HepG2 (cell line): ENCODE data around the gene SLC28A1. TPM values are rescaled to one million over a fixed set of nuclear protein-coding genes. Genes with fewer than 3 reads are reported as not detected.

Experiments
- ELF3 ChIP-seq: IDR thresholded peaks from 2 replicates; pipeline ENCODE4 v1.6.1; 2016; ENCODE audit warnings: missing genetic modification reagents, missing compliant biosample characterization
- FOXC1 ChIP-seq: sonication (generic); formaldehyde crosslinking; IDR thresholded peaks from 2 replicates; pipeline ENCODE4 v1.8.0; 2022; ENCODE audit warnings: mild to moderate bottlenecking, missing genetic modification reagents, borderline replicate concordance
- PBX2 ChIP-seq: IDR thresholded peaks from 2 replicates; pipeline ENCODE4 v1.6.1; 2016; ENCODE audit warnings: control low read depth
- POGZ ChIP-seq: sonication (generic); formaldehyde crosslinking; IDR thresholded peaks from 2 replicates; pipeline ENCODE4 v1.4.0; 2020; ENCODE audit warnings: mild to moderate bottlenecking, missing genetic modification reagents
- TEF ChIP-seq: sonication (generic); formaldehyde crosslinking; IDR thresholded peaks from 2 replicates; pipeline ENCODE4 v1.5.0; 2020; ENCODE audit warnings: missing genetic modification reagents
- THAP9 ChIP-seq: sonication (generic); formaldehyde crosslinking; IDR thresholded peaks from 2 replicates; pipeline ENCODE4; 2020; ENCODE audit warnings: missing genetic modification reagents, mild to moderate bottlenecking, borderline replicate concordance
- ZBTB3 ChIP-seq: sonication (generic); formaldehyde crosslinking; IDR thresholded peaks from 2 replicates; pipeline ENCODE4 v1.4.0; 2020; ENCODE audit warnings: low read depth, mild to moderate bottlenecking, moderate library complexity, missing genetic modification reagents, borderline replicate concordance
- ZHX2 ChIP-seq, 2 experiments: sonication (generic) in 1 of 2; formaldehyde crosslinking in 1 of 2; IDR thresholded peaks; 2 replicates each; pipeline versions ENCODE4 v1.6.1 to v1.9.0; 2014 to 2022; ENCODE audit warnings: antibody characterized with exemption in 1 of 2, borderline replicate concordance in 1 of 2, inconsistent platforms in 1 of 2, low read depth in 1 of 2, missing genetic modification reagents in 1 of 2
- ZNF180 ChIP-seq: sonication (generic); formaldehyde crosslinking; IDR thresholded peaks from 2 replicates; pipeline ENCODE4 v1.4.0; 2020; ENCODE audit warnings: low read depth, missing genetic modification reagents, borderline replicate concordance
- ZNF234 ChIP-seq: sonication (generic); formaldehyde crosslinking; conservative IDR thresholded peaks from 2 replicates; pipeline ENCODE4 v1.5.1; 2020; ENCODE audit warnings: mild to moderate bottlenecking, missing genetic modification reagents
- ZNF333 ChIP-seq: sonication (generic); formaldehyde crosslinking; IDR thresholded peaks from 2 replicates; pipeline ENCODE4 v1.4.0; 2020; ENCODE audit warnings: mild to moderate bottlenecking, missing genetic modification reagents, borderline replicate concordance
- ZNF512B ChIP-seq: sonication (generic); formaldehyde crosslinking; IDR thresholded peaks from 2 replicates; pipeline ENCODE4 v1.5.1; 2020; ENCODE audit warnings: missing genetic modification reagents, mild to moderate bottlenecking, borderline replicate concordance
- ZNF546 ChIP-seq: sonication (generic); formaldehyde crosslinking; conservative IDR thresholded peaks from 2 replicates; pipeline ENCODE4 v1.8.1; 2023; ENCODE audit warnings: mild to moderate bottlenecking, missing genetic modification reagents
- ZNF678 ChIP-seq: sonication (generic); formaldehyde crosslinking; IDR thresholded peaks from 2 replicates; pipeline ENCODE4 v1.4.0; 2020; ENCODE audit warnings: mild to moderate bottlenecking, missing genetic modification reagents
- polyA plus RNA-seq, 8 experiments: library from polyadenylated mRNA; depleted of rRNA in 3 of 8; stranded (reverse) in 7 of 8; unstranded in 1 of 8; fragments of >200 nt; fragmentation: Illumina TruSeq in 4 of 8; extraction: Trizol in 4 of 8; gene quantifications; 2 replicates each; pipeline versions ENCODE4 v1.2.1 to v1.2.3, GENCODE V29; 2011 to 2016; ENCODE audit warnings: low read depth in 4 of 8, missing spikeins in 1 of 8, mixed read lengths in 1 of 8; ENCODE audit not compliant: insufficient read depth in 1 of 8
- total RNA-seq, 5 experiments: library from RNA; depleted of rRNA; stranded (reverse); fragments of >200 nt; fragmentation: Illumina TruSeq; extraction: Trizol; gene quantifications; 2 replicates each; pipeline ENCODE4 v1.2.3, GENCODE V29; 2016; ENCODE audit warnings: low read depth in 1 of 5

The SLC28A1 gene
- total and polyA plus RNA-seq, 2 of the 13 experiments (the other 11 are each of a cell fraction or from before 2014, with no cell fraction given): 0.31 to 5.8 TPM

GRCh38 chr15:84981054-84981710, 96.7 kb downstream of the SLC28A1 start (continued):
- TF ChIP-seq PBX2 (no peak), ZNF180 (CRISPR knock-in tag) (no peak), THAP9 (CRISPR knock-in tag) (no peak; the same call in 1 of the 2 replicates), FOXC1 (CRISPR knock-in tag) (peak; percentile 55; the same call in 1 of the 2 replicates), ZNF234 (CRISPR knock-in tag) (peak; percentile 89), POGZ (CRISPR knock-in tag) (peak; percentile 90), ELF3 (CRISPR knock-in tag) (peak; percentile 78), ZBTB3 (CRISPR knock-in tag) (no peak), TEF (CRISPR knock-in tag) (no peak), ZNF512B (0 out of 2 replicates have a peak, but pooled peaks have one; percentile 42), ZHX2 (IDR thresholded peaks at IDR 0.05; ENCODE audit: low read depth) (peak; percentile 54; the same call in 1 of the 2 replicates), ZHX2 (CRISPR knock-in tag; IDR thresholded peaks at IDR 0.05; ENCODE audit: borderline replicate concordance) (no peak; the same call in 1 of the 2 replicates), ZNF546 (no peak; the same call in 1 of the 2 replicates), ZNF678 (CRISPR knock-in tag) (no peak), ZNF333 (CRISPR knock-in tag) (peak; percentile 91)
